HCT116 (cell line): ENCODE data around the gene STAT4. TPM values are rescaled to one million over a fixed set of nuclear protein-coding genes. Genes with fewer than 3 reads are reported as not detected.

Experiments used
- ATAC-seq: fragments of 200-7000 bp; cut with Tn5 transposase; 2 replicates; pipeline ENCODE4 v1.9.1; 2020; ENCODE audit warnings: mild to moderate bottlenecking, moderate library complexity
- Bru-seq: library from RNA; stranded (reverse); fragments of 400-500 nt; gene quantifications from one replicate; lab custom pipeline; 2021; lab: Mats Ljungman, UMichigan
- BruChase-seq, 2 experiments: library from RNA; stranded (reverse); fragments of 400-500 nt; gene quantifications; one replicate each; lab custom pipeline; 2021; lab: Mats Ljungman, UMichigan
- BruUV-seq: library from RNA; stranded (reverse); fragments of 400-500 nt; replicated peaks from 2 replicates; lab custom pipeline; 2021; lab: Mats Ljungman, UMichigan
- CTCF ChIA-PET: fragments of 300-600 bp; sonication (Branson Sonifier 250); formaldehyde crosslinking; loops from one replicate; lab custom pipeline; 2021; ENCODE audit warnings: antibody characterized with exemption; lab: Charles Lee
- POLR2A ChIA-PET: fragments of 300-600, 350-600 bp; sonication (Branson Sonifier 250); formaldehyde crosslinking; loops from one replicate; lab custom pipeline; 2021; ENCODE audit warnings: antibody characterized with exemption; lab: Charles Lee
- RAD21 ChIA-PET, 2 experiments: fragments of 300-600 bp; sonication (Branson Sonifier 250); formaldehyde crosslinking; loops; one replicate each; lab custom pipeline; 2023; ENCODE audit warnings: low total read pairs in 2 of 2; ENCODE audit not compliant: uncharacterized antibody in 2 of 2, unreplicated experiment in 2 of 2, low non-redundant PET in 1 of 2; lab: Charles Lee
- DNase-seq: peaks from one replicate; pipeline ENCODE4 v3.0.0-alpha.2; 2010; ENCODE audit warnings: low read depth, low spot score
- H2AFZ ChIP-seq: fragments of 200-600 bp; shearing (Covaris generic), sonication (generic); 2 replicates; pipeline ENCODE4 v1.6.1; 2017; ENCODE audit warnings: low read depth, mixed run types, mixed read lengths, antibody characterized with exemption, low read length; ENCODE audit not compliant: poor library complexity, severe bottlenecking
- H3K27ac ChIP-seq: 2 replicates; pipeline ENCODE4 v1.5.1; 2012; ENCODE audit warnings: low read depth, low read length
- H3K27me3 ChIP-seq: fragments of 200-600 bp; sonication (generic); 2 replicates; pipeline ENCODE4 v1.6.1; 2016; ENCODE audit warnings: mixed run types, low read length, mixed read lengths; ENCODE audit not compliant: insufficient read depth
- H3K36me3 ChIP-seq, 2 experiments: fragments of 200-500 bp in 1 of 2; fragments of 200-600 bp in 1 of 2; sonication (Bioruptor generic) in 1 of 2; sonication (generic) in 1 of 2; 2 replicates each; pipeline versions ENCODE4 v1.5.1 to v1.6.1; 2014 to 2016; ENCODE audit warnings: low read length in 2 of 2, inconsistent platforms in 1 of 2, mixed read lengths in 1 of 2, mixed run types in 1 of 2; ENCODE audit not compliant: insufficient read depth in 2 of 2, control insufficient read depth in 1 of 2
- H3K4me1 ChIP-seq, 2 experiments: fragments of 200-600 bp in 1 of 2; sonication (generic) in 1 of 2; 2 replicates each; pipeline versions ENCODE4 v1.5.1 to v1.6.1; 2012 to 2017; ENCODE audit warnings: low read length in 2 of 2, inconsistent platforms in 1 of 2, mild to moderate bottlenecking in 1 of 2, mixed read lengths in 1 of 2, mixed run types in 1 of 2, moderate library complexity in 1 of 2; ENCODE audit not compliant: insufficient read depth in 2 of 2, control insufficient read depth in 1 of 2
- H3K4me2 ChIP-seq: fragments of 200-600 bp; sonication (generic); 2 replicates; pipeline ENCODE4 v1.6.1; 2017; ENCODE audit warnings: mixed run types, low read length, mixed read lengths
- H3K4me3 ChIP-seq, 2 experiments: fragments of 200-600 bp in 1 of 2; sonication (generic) in 1 of 2; replicated peaks in 1 of 2; 2 replicates each; pipeline ENCODE4 v1.5.1; 2011 to 2016; ENCODE audit warnings: low read length in 2 of 2, control low read depth in 1 of 2, low read depth in 1 of 2, mild to moderate bottlenecking in 1 of 2, mixed read lengths in 1 of 2, mixed run types in 1 of 2
- H3K79me2 ChIP-seq: fragments of 200-600 bp; sonication (generic); 2 replicates; pipeline ENCODE4 v1.6.1; 2017; ENCODE audit warnings: mild to moderate bottlenecking, mixed run types, low read length, moderate library complexity, mixed read lengths; ENCODE audit not compliant: insufficient read depth
- H3K9ac ChIP-seq: fragments of 200-600 bp; sonication (generic); 2 replicates; pipeline ENCODE4 v1.6.1; 2016; ENCODE audit warnings: low read length, mixed read lengths
- H3K9me2 ChIP-seq: fragments of 200-600 bp; sonication (generic), shearing (Covaris generic); 2 replicates; pipeline ENCODE4 v1.6.1; 2017; ENCODE audit warnings: mixed run types, mild to moderate bottlenecking, moderate library complexity; ENCODE audit not compliant: insufficient read depth
- H3K9me3 ChIP-seq, 2 experiments: fragments of 200-500 bp in 1 of 2; fragments of 200-600 bp in 1 of 2; sonication (Bioruptor generic) in 1 of 2; sonication (generic) in 1 of 2; 2 replicates each; pipeline ENCODE4 v1.6.1; 2014 to 2017; ENCODE audit warnings: low read length in 2 of 2, mixed read lengths in 2 of 2, inconsistent platforms in 1 of 2, low read depth in 1 of 2, mild to moderate bottlenecking in 1 of 2, mixed run types in 1 of 2, moderate library complexity in 1 of 2; ENCODE audit not compliant: control insufficient read depth in 1 of 2, insufficient read depth in 1 of 2
- H4K20me1 ChIP-seq: fragments of 200-600 bp; sonication (generic), shearing (Covaris generic); 2 replicates; pipeline ENCODE4 v1.6.1; 2017; ENCODE audit warnings: mixed run types, mild to moderate bottlenecking, moderate library complexity; ENCODE audit not compliant: insufficient read depth
- POLR2AphosphoS5 ChIP-seq: IDR thresholded peaks from 2 replicates; pipeline ENCODE4 v1.6.1; 2011; ENCODE audit warnings: mild to moderate bottlenecking, low read depth, low read length, moderate library complexity
- SRF ChIP-seq: IDR thresholded peaks from 2 replicates; pipeline ENCODE4 v1.6.1; 2012; ENCODE audit warnings: low read depth
- YY1 ChIP-seq: IDR thresholded peaks from 2 replicates; pipeline ENCODE4 v1.6.1; 2011; ENCODE audit warnings: low read length, low read depth, moderate library complexity, mild to moderate bottlenecking; ENCODE audit not compliant: insufficient replicate concordance; ENCODE audit errors: extremely low read depth
- ZFX ChIP-seq: fragments of 450-650 bp; IDR thresholded peaks from 2 replicates; pipeline ENCODE4 v1.6.1; 2017
- intact Hi-C: fragments of 100-400 bp; cut with micrococcal nuclease; formaldehyde crosslinking; loops from 2 replicates; pipeline ENCODE4 v1.10.0; 2022
- long read RNA-seq: library from polyadenylated mRNA; unstranded; transcript quantifications from one replicate; pipeline ENCODE4 v2.0.0, GENCODE V29; 2021; ENCODE audit not compliant: unreplicated experiment
- polyA plus RNA-seq: library from polyadenylated mRNA; unstranded; fragments of >200 nt; gene quantifications from 2 replicates; pipeline ENCODE4 v1.2.1, GENCODE V29; 2012; ENCODE audit warnings: missing spikeins
- total RNA-seq: library from RNA; stranded (reverse); gene quantifications from one replicate; pipeline ENCODE4 v1.2.1, GENCODE V29; 2021; ENCODE audit not compliant: unreplicated experiment
- TF ChIP-seq, protein P1 (sequence below): IDR thresholded peaks from 2 replicates; pipeline ENCODE4 v1.6.1; 2012
- TF ChIP-seq, protein P2 (sequence below): IDR thresholded peaks from 2 replicates; pipeline ENCODE4 v1.6.1; 2012

Gene STAT4, protein sequence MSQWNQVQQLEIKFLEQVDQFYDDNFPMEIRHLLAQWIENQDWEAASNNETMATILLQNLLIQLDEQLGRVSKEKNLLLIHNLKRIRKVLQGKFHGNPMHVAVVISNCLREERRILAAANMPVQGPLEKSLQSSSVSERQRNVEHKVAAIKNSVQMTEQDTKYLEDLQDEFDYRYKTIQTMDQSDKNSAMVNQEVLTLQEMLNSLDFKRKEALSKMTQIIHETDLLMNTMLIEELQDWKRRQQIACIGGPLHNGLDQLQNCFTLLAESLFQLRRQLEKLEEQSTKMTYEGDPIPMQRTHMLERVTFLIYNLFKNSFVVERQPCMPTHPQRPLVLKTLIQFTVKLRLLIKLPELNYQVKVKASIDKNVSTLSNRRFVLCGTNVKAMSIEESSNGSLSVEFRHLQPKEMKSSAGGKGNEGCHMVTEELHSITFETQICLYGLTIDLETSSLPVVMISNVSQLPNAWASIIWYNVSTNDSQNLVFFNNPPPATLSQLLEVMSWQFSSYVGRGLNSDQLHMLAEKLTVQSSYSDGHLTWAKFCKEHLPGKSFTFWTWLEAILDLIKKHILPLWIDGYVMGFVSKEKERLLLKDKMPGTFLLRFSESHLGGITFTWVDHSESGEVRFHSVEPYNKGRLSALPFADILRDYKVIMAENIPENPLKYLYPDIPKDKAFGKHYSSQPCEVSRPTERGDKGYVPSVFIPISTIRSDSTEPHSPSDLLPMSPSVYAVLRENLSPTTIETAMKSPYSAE
- total RNA-seq (2.0 TPM), Bru-seq, nascent RNA (percentile 31 among the genes with signal in this experiment), BruChase-seq, experiment 1, labeled RNA remaining after a 6-hour chase (percentile 22 among the genes with signal in this experiment), BruChase-seq, experiment 2, labeled RNA remaining after a 2-hour chase (percentile 29 among the genes with signal in this experiment)
- polyA plus RNA-seq: 0.96 and 1.1 TPM in 2 replicates
- long read RNA-seq: 0 reads

DNA sequence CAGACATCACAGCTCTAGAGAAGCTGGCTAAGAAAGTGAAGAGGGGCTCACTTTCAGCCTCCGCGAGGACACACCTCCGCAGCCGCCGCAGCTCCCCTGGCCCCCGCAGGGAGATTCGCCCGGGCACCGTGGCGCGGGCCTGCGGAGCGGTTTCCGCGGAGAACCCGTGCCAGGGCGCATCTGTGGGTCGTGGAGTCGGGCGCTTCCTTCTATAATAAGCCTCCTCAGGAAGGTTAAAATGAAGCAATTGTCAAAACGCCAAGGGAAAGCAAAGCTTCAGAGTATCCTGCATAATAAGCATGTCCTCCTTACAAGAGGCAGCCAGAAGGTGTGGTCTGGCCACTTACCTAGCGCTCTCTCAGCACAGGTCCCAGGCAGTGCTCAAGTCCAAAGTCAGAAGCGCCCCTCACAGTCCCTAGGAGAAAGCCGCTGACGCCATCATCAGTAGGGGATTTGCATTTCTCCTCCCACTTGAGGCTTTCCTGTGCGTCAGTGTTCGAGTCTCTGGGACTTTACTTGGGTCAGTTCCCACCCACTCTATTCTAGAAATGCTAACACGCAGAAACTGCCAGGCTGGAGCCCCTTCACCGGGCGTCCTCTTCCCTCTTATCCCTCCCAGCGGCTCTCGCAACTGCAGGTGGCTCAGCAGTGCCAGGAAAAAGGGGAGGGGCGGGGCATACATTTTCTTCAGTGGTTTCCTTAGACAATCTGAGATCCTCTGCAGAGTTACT, at the start of gene STAT4:
Gene STAT4 (minus strand): TSS at position 395 of the 731 bp plus-strand sequence. CDS start 2,791 bp downstream, outside the sequence.
- no peaks in the 10 kb centered on the region for H3K9me2 ChIP-seq
- no peaks in the 10 kb centered on the region for H3K36me3 ChIP-seq
- peak within 1 kb of the TSS; percentile 74 for H2AFZ ChIP-seq
- DNase-seq (peak; percentile 57), ATAC-seq (peak; percentile 89)
- H4K20me1 ChIP-seq: no peaks in the 10 kb centered on the region
- H3K27ac ChIP-seq: peak within 1 kb of the TSS; percentile 1
- peak within 1 kb of the TSS; percentile 63 to 70 for H3K4me3 ChIP-seq
- peak within 1 kb of the TSS; percentile 52 for H3K9ac ChIP-seq
- H3K27me3 ChIP-seq: no peaks in the 10 kb centered on the region
- BruUV-seq: no TSS peak
- ChIA-PET POLR2A (no interaction called here), CTCF (interaction anchor here (1.3 to 5.6 kb wide), 3 partner anchors 15 to 371 kb away, joined by 3 to 34 read pairs (median 4); no protein-coding TSS in a partner anchor), RAD21 (interaction anchor here in 1 of 2 experiments (1.2 kb wide), 1 partner anchor 98 kb away, joined by 4 read pairs; no protein-coding TSS in a partner anchor)
- H3K79me2 ChIP-seq: no peaks in the 10 kb centered on the region
- H3K9me3 ChIP-seq: no peaks in the 10 kb centered on the region
- intact Hi-C loops: no loop called here
- TF ChIP-seq YY1 (peak; percentile 21), SRF (no peak), ZFX (0 out of 2 replicates have a peak, but pooled peaks have one; percentile 37), POLR2AphosphoS5 (peak; percentile 52; the same call in 1 of the 2 replicates)
- TF ChIP-seq, protein P1, sequence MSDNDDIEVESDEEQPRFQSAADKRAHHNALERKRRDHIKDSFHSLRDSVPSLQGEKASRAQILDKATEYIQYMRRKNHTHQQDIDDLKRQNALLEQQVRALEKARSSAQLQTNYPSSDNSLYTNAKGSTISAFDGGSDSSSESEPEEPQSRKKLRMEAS: 0 out of 2 replicates have a peak, but pooled peaks have one; percentile 12
- TF ChIP-seq, protein P2, sequence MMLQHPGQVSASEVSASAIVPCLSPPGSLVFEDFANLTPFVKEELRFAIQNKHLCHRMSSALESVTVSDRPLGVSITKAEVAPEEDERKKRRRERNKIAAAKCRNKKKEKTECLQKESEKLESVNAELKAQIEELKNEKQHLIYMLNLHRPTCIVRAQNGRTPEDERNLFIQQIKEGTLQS: no peak
- peak within 1 kb of the TSS; percentile 95 for H3K4me2 ChIP-seq
- H3K4me1 ChIP-seq: peaks cover 0 to 9% of the 10 kb centered on the region in 2 experiments; a peak in 2 of 4 replicates
